SK-N-SH treated with all-trans-retinoic acid at 6 μM for 48 hours (cell line): ENCODE measurements around the gene GALM.
A peak's percentile ranks its signal among the peaks of the same experiment; 100 is the strongest.

ENCODE experiments used
- ATAC-seq: fragments of 200-7000 bp; cut with Tn5 transposase; 3 replicates; pipeline ENCODE4 v1.9.1; 2020; ENCODE audit warnings: mild to moderate bottlenecking, moderate library complexity
- CREB5 ChIP-seq: fragments of 250-450 bp; sonication (Bioruptor Pico); IDR thresholded peaks from 2 replicates; pipeline ENCODE4 v1.5.1; 2020; ENCODE audit warnings: low read depth, mild to moderate bottlenecking, moderate library complexity
- CSDC2 ChIP-seq: fragments of 250-450 bp; sonication (Bioruptor Pico); IDR thresholded peaks from 2 replicates; pipeline ENCODE4 v1.5.0; 2020; ENCODE audit warnings: mild to moderate bottlenecking, moderate library complexity
- CSRNP3 ChIP-seq: fragments of 250-450 bp; sonication (Bioruptor Pico); IDR thresholded peaks from 2 replicates; pipeline ENCODE4 v1.5.1; 2021; ENCODE audit warnings: mild to moderate bottlenecking, moderate library complexity
- ESRRG ChIP-seq: fragments of 250-450 bp; sonication (Bioruptor Pico); IDR thresholded peaks from 2 replicates; pipeline ENCODE4 v1.6.1; 2021; ENCODE audit warnings: mild to moderate bottlenecking
- GLIS3 ChIP-seq: fragments of 250-450 bp; sonication (Bioruptor Pico); IDR thresholded peaks from 2 replicates; pipeline ENCODE4 v1.5.0; 2020; ENCODE audit warnings: mild to moderate bottlenecking, moderate library complexity
- ISL1 ChIP-seq: fragments of 250-450 bp; sonication (Bioruptor Pico); IDR thresholded peaks from 2 replicates; pipeline ENCODE4 v2.1.2; 2022; ENCODE audit warnings: mild to moderate bottlenecking, moderate library complexity
- OSR1 ChIP-seq: fragments of 250-450 bp; sonication (Bioruptor Pico); IDR thresholded peaks from 2 replicates; pipeline ENCODE4 v1.8.0; 2022; ENCODE audit warnings: moderate library complexity, mild to moderate bottlenecking, inconsistent platforms
- POU6F1 ChIP-seq: fragments of 250-450 bp; sonication (Bioruptor Pico); IDR thresholded peaks from 2 replicates; pipeline ENCODE4 v1.8.0; 2021; ENCODE audit warnings: low read depth, mild to moderate bottlenecking, moderate library complexity, borderline replicate concordance
- PPARA ChIP-seq: fragments of 250-450 bp; sonication (Bioruptor Pico); IDR thresholded peaks from 2 replicates; pipeline ENCODE4 v1.5.0; 2020; ENCODE audit warnings: mild to moderate bottlenecking, borderline replicate concordance
- RARB ChIP-seq: fragments of 250-450 bp; sonication (Bioruptor Pico); IDR thresholded peaks from 2 replicates; pipeline ENCODE4 v1.8.0; 2021; ENCODE audit warnings: mild to moderate bottlenecking, moderate library complexity
- SNAI2 ChIP-seq: fragments of 250-450 bp; sonication (Bioruptor Pico); IDR thresholded peaks from 2 replicates; pipeline ENCODE4 v1.5.0; 2020; ENCODE audit warnings: mild to moderate bottlenecking, moderate library complexity
- TCF4 ChIP-seq: fragments of 250-450 bp; sonication (Bioruptor Pico); IDR thresholded peaks from 2 replicates; pipeline ENCODE4 v1.8.0; 2021; ENCODE audit warnings: mild to moderate bottlenecking, moderate library complexity, borderline replicate concordance
- TSHZ2 ChIP-seq: fragments of 250-450 bp; sonication (Bioruptor Pico); IDR thresholded peaks from 2 replicates; pipeline ENCODE4 v1.5.0; 2020; ENCODE audit warnings: mild to moderate bottlenecking, moderate library complexity
- ZC3H10 ChIP-seq: fragments of 250-450 bp; sonication (Bioruptor Pico); IDR thresholded peaks from 2 replicates; pipeline ENCODE4 v1.5.1; 2021; ENCODE audit warnings: mild to moderate bottlenecking, moderate library complexity
- ZFP3 ChIP-seq: fragments of 250-450 bp; sonication (Bioruptor Pico); IDR thresholded peaks from 2 replicates; pipeline ENCODE4 v1.5.0; 2020; ENCODE audit warnings: mild to moderate bottlenecking, moderate library complexity
- ZNF565 ChIP-seq: fragments of 450-650 bp; formaldehyde crosslinking; conservative IDR thresholded peaks from 2 replicates; pipeline ENCODE4 v1.5.0; 2020; ENCODE audit warnings: low read depth, mild to moderate bottlenecking, moderate library complexity
- ZNF70 ChIP-seq: fragments of 450-650 bp; formaldehyde crosslinking; IDR thresholded peaks from 2 replicates; pipeline ENCODE4 v1.5.0; 2020; ENCODE audit warnings: mild to moderate bottlenecking, moderate library complexity
- ZNF8 ChIP-seq: fragments of 450-650 bp; formaldehyde crosslinking; IDR thresholded peaks from 2 replicates; pipeline ENCODE4 v1.5.0; 2020; ENCODE audit warnings: mild to moderate bottlenecking, moderate library complexity

Gene GALM

GRCh38 chr2:38775921-38776225 lies 110.0 kb downstream of the GALM start:
- TF ChIP-seq GLIS3 (CRISPR knock-in tag) (no peak), CSDC2 (no peak)
- ATAC-seq: no peak

- no peak for ATAC-seq
- TF ChIP-seq CREB5 (no peak), ZNF70 (CRISPR knock-in tag) (no peak), CSRNP3 (CRISPR knock-in tag) (no peak), OSR1 (CRISPR knock-in tag) (no peak), ISL1 (CRISPR knock-in tag) (no peak), PPARA (CRISPR knock-in tag) (no peak), GLIS3 (CRISPR knock-in tag) (no peak), ZNF565 (no peak), ZC3H10 (CRISPR knock-in tag) (no peak), ESRRG (CRISPR knock-in tag) (no peak), POU6F1 (CRISPR knock-in tag) (no peak), TCF4 (CRISPR knock-in tag) (no peak)
Measured at GRCh38 chr2:38776531-38776930, 110.6 kb downstream of the GALM start.

GRCh38 chr2:38778687-38779082 lies 112.8 kb downstream of the GALM start:
- peak; percentile 7 for ATAC-seq
- TF ChIP-seq ESRRG (CRISPR knock-in tag) (peak; percentile 66), CSRNP3 (CRISPR knock-in tag) (no peak), ZNF8 (CRISPR knock-in tag) (no peak), ZFP3 (CRISPR knock-in tag) (no peak), TCF4 (CRISPR knock-in tag) (peak; percentile 47; the same call in 1 of the 2 replicates), TSHZ2 (CRISPR knock-in tag) (peak; percentile 31; the same call in 1 of the 2 replicates)

- TF ChIP-seq TCF4 (CRISPR knock-in tag) (no peak), RARB (no peak), CREB5 (no peak), POU6F1 (CRISPR knock-in tag) (no peak), SNAI2 (CRISPR knock-in tag) (no peak), ZNF565 (no peak), OSR1 (CRISPR knock-in tag) (no peak), TSHZ2 (CRISPR knock-in tag) (no peak), PPARA (CRISPR knock-in tag) (no peak), ZNF8 (CRISPR knock-in tag) (no peak)
Measured at GRCh38 chr2:38783586-38783985, 117.7 kb downstream of the GALM start.

More at GRCh38 chr2:38783586-38783985, 117.7 kb downstream of the GALM start:
- ATAC-seq: no peak
